AG04450 (cell line): ENCODE measurements around the gene PLOD3. TPM values are rescaled to one million over a fixed set of nuclear protein-coding genes. Genes with fewer than 3 reads are reported as not detected.

Experiments used
- CTCF ChIA-PET: fragments of 300-600, 350-600 bp; formaldehyde crosslinking; extraction: SDS; loops from one replicate; lab custom pipeline; 2022; ENCODE audit warnings: antibody characterized with exemption, inconsistent platforms; lab: Charles Lee
- POLR2A ChIA-PET: fragments of 350-600 bp; formaldehyde crosslinking; extraction: SDS; loops from one replicate; lab custom pipeline; 2021; ENCODE audit warnings: antibody characterized with exemption, inconsistent platforms; lab: Yijun Ruan, JAX
- DNase-seq: peaks from one replicate; pipeline ENCODE4 v3.0.0-alpha.2; 2011; ENCODE audit warnings: low read depth, low spot score
- H3K27ac ChIP-seq: one replicate; pipeline ENCODE4 v1.5.1; 2012; ENCODE audit warnings: low read depth, low read length, control low read depth
- H3K27me3 ChIP-seq: one replicate; pipeline ENCODE4 v1.6.0; 2012; ENCODE audit warnings: low read length; ENCODE audit not compliant: control insufficient read depth, insufficient read depth
- H3K4me3 ChIP-seq: 2 replicates; pipeline ENCODE4 v1.5.1; 2011; ENCODE audit warnings: mild to moderate bottlenecking, low read depth, low read length, control low read depth
- H3K9me3 ChIP-seq: 2 replicates; pipeline ENCODE4 v1.5.1; 2012; ENCODE audit warnings: low read length; ENCODE audit not compliant: control insufficient read depth, insufficient read depth
- CTCF ChIP-seq: IDR thresholded peaks from 2 replicates; pipeline ENCODE4 v1.5.1; 2011; ENCODE audit warnings: low read depth, low read length, control low read depth, inconsistent platforms
- polyA plus RNA-seq: library from polyadenylated mRNA; depleted of rRNA; stranded (reverse); fragments of >200 nt; gene quantifications from 2 replicates; pipeline ENCODE4 v1.2.3, GENCODE V29; 2011

PLOD3 gene
- polyA plus RNA-seq, 1 experiment, result 60.6 TPM

GRCh38 chr7:101220295-101220694 lies 2.9 kb upstream of the PLOD3 start:
- Histone ChIP-seq H3K4me3 (no peak overlapping the region), H3K27ac (no peak overlapping the region), H3K9me3 (no peaks in the 10 kb centered on the region; the same call in 1 of the 2 replicates), H3K27me3 (no peaks in the 10 kb centered on the region)
- CTCF ChIA-PET, result interaction anchor here (1.1 to 2.6 kb wide), 3 partner anchors 24 to 76 kb away, joined by 3 to 9 read pairs (median 5); no protein-coding TSS in a partner anchor
- DNase-seq, result no peak
- no peak for TF ChIP-seq CTCF
- POLR2A ChIA-PET, result no interaction called here

DNA sequence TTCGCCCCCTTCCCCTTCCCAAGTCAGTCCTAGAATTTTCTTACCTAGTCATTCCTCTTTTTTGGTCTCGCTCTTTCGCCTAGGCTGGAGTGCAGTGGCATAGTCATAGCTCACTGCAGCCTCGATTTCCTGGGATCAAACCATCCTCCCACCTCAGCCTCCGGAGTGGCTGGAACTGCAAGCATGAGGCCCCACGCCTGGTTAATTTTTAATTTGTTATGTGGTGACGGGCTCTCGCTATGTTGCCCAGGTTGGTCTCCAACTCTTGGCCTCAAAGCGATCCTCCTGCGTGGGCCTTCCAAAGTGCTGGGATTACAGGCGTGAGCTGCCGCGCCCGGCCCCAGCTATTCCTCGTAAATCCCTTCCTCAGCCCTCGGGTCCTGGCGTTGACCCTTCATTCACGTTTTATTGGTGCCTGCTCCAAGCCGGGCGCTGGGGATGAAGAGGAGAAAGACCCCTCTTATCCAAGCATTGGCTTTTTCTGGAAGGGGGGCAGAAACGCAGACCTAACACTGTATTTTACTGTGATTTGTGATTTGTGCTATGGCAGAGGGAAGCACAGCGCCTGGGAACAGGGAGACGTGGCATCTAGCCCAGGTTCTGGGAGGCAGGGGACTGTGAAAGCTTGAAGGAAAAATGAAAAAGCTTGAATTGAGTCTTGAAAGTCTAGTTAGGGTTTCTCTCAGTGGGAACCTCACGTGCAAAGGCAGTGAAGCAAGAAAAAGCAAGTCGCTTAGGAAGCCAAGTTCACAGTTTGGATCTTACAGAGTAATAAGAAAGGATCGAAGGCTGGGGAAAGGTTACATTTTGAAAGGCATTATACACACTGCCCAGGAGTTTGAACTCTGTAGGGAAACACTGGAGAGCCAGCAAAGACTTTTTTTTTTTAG lies 1.1 kb upstream of the PLOD3 start:
- H3K27ac ChIP-seq, result no peak overlapping the region
- peak overlapping the region; percentile 92 for H3K4me3 ChIP-seq
- CTCF ChIA-PET, result interaction anchor here (0.7 to 2.3 kb wide), 15 partner anchors 9 to 328 kb away, joined by 3 to 26 read pairs (median 4); partner anchors contain the start of gene FIS1
- no peak for TF ChIP-seq CTCF
- POLR2A ChIA-PET, result interaction anchor here (0.6 to 2.5 kb wide), 14 partner anchors 15 to 452 kb away, joined by 3 to 13 read pairs (median 4); partner anchors contain the start of genes IFT22, SERPINE1, TRIM56 and UFSP1
- no peaks in the 10 kb centered on the region; the same call in 1 of the 2 replicates for H3K9me3 ChIP-seq
- no peak for DNase-seq
- H3K27me3 ChIP-seq, result no peaks in the 10 kb centered on the region

GRCh38 chr7:101216860-101217387 lies 457 bp downstream of the PLOD3 start:
- Histone ChIP-seq H3K4me3 (peak overlapping the region; percentile 92), H3K27ac (peak overlapping the region; percentile 96), H3K9me3 (no peaks in the 10 kb centered on the region; the same call in 1 of the 2 replicates), H3K27me3 (no peaks in the 10 kb centered on the region)
- CTCF ChIA-PET, result interaction anchor here (0.9 to 2.3 kb wide), 11 partner anchors 24 to 327 kb away, joined by 3 to 26 read pairs (median 4); partner anchors contain the start of gene FIS1
- TF ChIP-seq CTCF, result no peak
- POLR2A ChIA-PET, result interaction anchor here (0.9 to 2.5 kb wide), 9 partner anchors 16 to 342 kb away, joined by 3 to 13 read pairs (median 4); partner anchors contain the start of genes IFT22, SRRT and TRIM56
- DNase-seq, result no peak

DNA sequence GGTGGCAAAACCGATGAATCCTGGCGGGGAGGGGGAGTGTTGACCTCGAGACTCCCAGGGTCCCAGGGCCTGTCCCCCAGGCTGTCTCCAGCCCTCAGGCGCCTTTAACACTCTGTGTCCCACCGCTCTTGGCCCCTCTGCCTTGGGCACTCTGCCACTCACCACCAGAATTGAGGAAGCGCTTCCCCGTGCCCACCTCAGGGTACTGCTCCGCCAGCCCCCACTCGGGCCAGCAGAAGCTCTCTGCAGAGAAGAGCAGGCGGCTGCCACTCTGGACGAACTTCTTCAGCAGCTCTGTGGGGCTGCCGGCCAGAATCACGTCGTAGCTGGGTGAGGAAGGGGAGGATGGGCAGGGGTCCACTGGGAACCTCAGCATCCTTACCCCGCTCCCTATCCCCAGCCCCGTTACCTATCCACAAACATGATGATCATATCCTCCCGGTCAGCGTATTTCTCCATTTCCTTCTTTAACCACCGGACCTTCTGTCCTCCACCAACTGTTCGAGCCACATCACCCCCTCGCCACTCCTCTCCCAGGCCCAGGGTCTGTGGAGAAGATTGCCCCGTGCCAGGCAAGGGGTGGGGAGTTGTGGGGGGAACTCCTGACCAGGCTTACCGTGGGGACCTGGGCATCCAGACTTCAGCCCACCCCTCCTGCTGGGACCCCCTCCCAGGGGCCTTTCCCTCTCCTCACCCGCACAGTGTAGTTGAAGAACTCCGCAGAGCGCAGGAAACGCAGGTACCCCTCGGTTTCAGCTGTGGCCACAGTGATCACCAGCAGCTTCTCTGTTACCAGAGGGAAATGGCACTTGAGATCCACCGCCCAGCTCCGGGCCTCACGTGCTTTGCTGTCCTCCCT lies 1.2 kb downstream of the PLOD3 start:
- TF ChIP-seq CTCF, result no peak
- Histone ChIP-seq H3K27me3 (no peaks in the 10 kb centered on the region), H3K27ac (peak overlapping the region; percentile 2), H3K9me3 (no peaks in the 10 kb centered on the region; the same call in 1 of the 2 replicates), H3K4me3 (peak overlapping the region; percentile 92)
- POLR2A ChIA-PET, result interaction anchor here (1.7 to 2.5 kb wide), 2 partner anchors 28 to 72 kb away, joined by 5 to 13 read pairs; no protein-coding TSS in a partner anchor
- DNase-seq, result no peak
- CTCF ChIA-PET, result interaction anchor here (1.1 to 2.2 kb wide), 3 partner anchors 24 to 73 kb away, joined by 3 to 26 read pairs (median 7); no protein-coding TSS in a partner anchor
